GM13977 (cell line): ENCODE results near the gene MTMR3.
"Not testable (repeated sequence)": the region's sequence is repeated elsewhere in the genome, so short reads cannot be mapped to it uniquely, and the experiment has no call there.

ENCODE experiments used
- DNase-seq: peaks from one replicate; pipeline ENCODE4 v3.0.0; 2012; ENCODE audit warnings: low spot score
- in situ Hi-C: fragments of 300-500 bp; cut with MboI; formaldehyde crosslinking; loops from one replicate; pipeline ENCODE4 v1.12.0; 2022; ENCODE audit warnings: low sequenced_read_pairs, low pct_unique_long_range_greater_than_20kb, mixed read lengths, inconsistent platforms; ENCODE audit not compliant: unreplicated experiment
- TF ChIP-seq, protein P1 (sequence below): IDR thresholded peaks from 2 replicates; pipeline ENCODE4 v1.5.1; 2012; ENCODE audit warnings: mild to moderate bottlenecking, control low read depth; ENCODE audit not compliant: insufficient read depth; ENCODE audit errors: extremely low read depth, missing control alignments

The MTMR3 gene

DNA sequence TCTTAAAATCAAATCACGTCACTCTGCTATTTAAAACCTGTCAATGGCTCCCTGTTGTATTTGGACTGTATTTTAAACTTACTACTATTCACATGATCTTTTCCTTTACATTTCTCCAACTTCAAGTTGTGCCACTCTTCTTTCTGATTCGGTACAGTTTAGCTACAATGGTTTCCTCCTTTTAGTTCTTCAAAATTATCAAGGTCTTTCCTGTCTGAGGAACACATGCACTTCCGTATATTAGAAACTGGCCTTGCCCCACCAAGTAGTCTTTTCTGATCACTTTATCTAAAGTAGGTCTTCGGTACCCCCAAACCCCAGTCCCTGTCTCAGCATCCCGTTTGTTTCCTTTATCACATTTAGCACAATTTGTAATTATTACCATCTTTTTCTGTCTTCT, 81.8 kb downstream of the MTMR3 start:
- DNase-seq, result no peak
- TF ChIP-seq, protein P1, sequence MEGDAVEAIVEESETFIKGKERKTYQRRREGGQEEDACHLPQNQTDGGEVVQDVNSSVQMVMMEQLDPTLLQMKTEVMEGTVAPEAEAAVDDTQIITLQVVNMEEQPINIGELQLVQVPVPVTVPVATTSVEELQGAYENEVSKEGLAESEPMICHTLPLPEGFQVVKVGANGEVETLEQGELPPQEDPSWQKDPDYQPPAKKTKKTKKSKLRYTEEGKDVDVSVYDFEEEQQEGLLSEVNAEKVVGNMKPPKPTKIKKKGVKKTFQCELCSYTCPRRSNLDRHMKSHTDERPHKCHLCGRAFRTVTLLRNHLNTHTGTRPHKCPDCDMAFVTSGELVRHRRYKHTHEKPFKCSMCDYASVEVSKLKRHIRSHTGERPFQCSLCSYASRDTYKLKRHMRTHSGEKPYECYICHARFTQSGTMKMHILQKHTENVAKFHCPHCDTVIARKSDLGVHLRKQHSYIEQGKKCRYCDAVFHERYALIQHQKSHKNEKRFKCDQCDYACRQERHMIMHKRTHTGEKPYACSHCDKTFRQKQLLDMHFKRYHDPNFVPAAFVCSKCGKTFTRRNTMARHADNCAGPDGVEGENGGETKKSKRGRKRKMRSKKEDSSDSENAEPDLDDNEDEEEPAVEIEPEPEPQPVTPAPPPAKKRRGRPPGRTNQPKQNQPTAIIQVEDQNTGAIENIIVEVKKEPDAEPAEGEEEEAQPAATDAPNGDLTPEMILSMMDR, result no peak
- in situ Hi-C loops, result no loop called here

DNA sequence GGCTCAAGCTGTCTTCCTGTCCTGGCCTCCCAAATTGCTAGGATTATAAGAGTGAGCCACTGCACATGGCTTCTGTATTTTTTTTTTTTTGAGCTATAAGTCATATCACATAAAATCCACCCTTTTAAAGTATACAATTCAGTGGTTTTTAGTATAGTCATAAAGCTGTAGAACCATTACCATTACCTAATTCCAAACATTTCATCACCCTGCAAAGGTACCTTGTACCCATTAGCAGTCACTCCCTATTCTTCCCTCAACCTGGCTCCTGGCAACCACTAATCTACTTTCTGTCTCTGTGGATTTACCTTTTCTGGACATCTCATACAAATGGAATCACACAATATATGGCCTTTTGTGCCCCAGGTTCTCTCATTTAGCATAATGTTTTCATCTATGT, 84.5 kb downstream of the MTMR3 start:
- in situ Hi-C loops, result no loop called here
- DNase-seq, result no peak
- TF ChIP-seq, protein P1, result no peak

DNA sequence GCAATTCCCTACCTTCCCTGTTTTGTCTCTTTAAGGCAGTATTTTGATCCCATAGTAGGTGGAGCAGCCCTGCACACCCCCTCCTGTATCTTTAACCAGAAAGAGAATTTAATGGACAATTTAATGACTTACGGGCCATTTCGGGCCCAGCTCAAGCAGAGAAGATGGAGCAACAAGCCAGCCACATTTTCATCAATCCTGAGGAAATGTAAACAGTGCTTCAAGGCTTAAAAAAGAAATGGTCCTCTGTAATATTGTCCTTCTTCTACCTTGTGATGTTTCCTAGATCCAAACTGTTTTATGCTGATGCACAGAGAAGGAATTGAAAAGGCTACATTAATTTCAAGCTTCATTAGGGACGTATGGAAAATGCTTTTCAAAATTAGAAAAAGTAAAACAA, 88.6 kb downstream of the MTMR3 start:
- TF ChIP-seq, protein P1, result no peak
- in situ Hi-C loops, result no loop called here
- no peak for DNase-seq

DNA sequence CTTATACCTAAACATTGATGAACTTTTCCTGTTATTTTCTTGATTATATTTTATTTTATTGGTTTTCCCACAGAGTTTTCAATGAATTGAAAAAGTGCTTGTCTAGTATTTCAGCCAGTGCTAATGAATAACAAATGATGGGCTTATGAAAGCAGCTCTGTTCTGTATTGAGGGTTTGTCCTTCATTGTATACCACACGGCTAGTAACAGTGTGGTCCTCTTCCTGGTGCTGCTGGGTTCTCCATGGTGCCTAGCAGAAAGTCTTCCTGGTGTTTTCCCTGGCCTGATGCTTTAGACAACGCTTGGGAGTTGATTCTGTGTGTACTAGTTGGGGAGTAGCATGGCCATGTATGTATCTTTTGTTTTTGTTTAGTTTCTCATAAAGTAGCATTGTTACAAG, 89.1 kb downstream of the MTMR3 start:
- no peak for DNase-seq
- in situ Hi-C loops, result no loop called here
- TF ChIP-seq, protein P1, result no peak

DNA sequence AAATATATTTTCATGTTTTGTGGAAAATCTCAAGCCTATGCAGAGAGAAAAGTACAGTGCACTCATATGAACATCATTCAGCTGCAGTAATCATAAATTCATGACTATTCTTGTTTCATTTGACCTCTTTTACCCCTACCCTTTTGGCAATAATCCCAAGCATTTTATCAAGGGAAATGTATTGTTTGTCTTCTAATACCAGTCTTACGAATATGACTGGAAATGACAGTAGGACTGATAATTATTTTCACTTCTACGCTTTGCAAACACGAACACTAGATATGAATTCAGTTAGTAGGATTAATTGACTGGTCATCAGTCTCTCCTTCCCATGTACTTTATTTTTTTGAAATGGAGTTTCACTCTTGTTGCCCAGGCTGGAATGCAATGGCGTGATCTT, 90.3 kb downstream of the MTMR3 start:
- DNase-seq, result no peak
- in situ Hi-C loops, result no loop called here
- TF ChIP-seq, protein P1, result no peak

DNA sequence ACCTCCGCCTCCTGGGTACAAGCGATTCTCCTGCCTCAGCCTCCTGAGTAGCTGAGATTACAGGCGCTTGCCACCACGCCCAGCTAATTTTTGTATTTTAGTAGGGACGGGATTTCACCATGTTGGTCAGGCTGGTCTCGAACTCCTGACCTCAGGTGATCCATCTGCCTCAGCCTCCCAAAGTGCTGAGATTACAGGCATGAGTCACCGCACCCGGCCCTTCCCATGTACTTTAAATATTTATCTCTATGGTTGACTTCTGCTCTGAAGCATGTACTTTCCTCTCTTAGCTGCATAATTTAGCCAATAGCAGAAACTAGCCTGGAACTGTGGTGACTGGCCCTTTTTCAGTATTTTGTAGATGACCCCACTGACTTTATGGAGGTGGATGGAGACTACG, 90.7 kb downstream of the MTMR3 start:
- in situ Hi-C loops, DNase-seq: not testable (repeated sequence)

DNA sequence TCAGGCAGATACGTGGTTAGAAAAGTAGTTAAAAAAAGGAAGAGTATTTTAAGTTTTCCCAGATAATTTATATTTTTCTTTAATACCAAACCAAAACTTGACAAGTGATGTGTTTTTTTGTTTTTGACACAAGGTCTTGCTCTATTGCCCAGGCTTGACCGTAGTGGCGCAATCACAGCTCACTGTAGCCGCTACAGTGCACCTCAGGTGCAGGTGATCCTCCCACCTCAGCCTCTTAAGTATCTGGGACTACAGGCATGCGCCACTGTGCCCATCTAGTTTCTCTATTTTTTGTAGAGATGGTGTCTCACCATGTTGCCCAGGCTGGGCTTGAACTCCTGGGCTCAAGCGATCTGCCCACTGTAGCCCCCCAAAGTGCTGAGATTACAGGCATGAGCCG, 92.5 kb downstream of the MTMR3 start:
- TF ChIP-seq, protein P1, result no peak
- in situ Hi-C loops, result no loop called here
- no peak for DNase-seq
